GM21423 (cell line): ENCODE data around the gene RS1.

Experiments
- ATAC-seq: cut with Tn5 transposase; IDR thresholded peaks from one replicate; pipeline ENCODE4 v1.9.1; 2021; ENCODE audit warnings: mild to moderate bottlenecking, moderate library complexity; ENCODE audit not compliant: unreplicated experiment

RS1 gene

DNA sequence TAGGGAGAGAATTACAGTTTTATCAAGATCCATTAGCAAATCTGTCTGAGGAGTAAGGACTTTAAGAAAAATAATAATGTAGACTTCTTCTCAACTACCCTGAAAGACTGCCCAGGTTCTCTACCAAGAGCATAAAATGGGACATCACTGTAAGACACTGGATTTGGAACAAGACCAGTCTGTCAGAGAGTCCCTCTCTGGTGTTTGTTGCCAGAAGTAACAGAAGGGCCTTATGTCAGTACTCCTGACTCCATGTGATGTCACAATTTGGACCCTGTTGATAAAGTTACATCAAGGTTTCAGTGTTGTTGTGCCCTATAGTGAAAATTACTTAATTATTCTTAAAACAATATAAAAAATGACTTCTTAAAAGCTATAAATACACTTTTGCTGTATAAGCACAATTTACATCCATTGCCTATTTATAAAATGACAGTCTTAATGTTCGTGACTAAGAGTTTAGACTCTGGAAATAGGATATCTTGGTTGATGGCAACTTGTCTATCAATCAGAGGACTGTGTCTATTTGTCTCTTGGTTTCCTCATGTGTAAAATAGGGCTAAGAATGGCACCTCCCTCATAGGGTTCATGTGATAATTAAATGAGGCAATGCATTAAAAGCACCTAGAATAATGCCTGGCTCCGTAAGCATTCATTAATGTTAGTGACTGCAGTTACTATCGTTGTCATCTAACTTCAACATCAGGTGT lies 57.8 kb downstream of the RS1 start:
- ATAC-seq: no peak

DNA sequence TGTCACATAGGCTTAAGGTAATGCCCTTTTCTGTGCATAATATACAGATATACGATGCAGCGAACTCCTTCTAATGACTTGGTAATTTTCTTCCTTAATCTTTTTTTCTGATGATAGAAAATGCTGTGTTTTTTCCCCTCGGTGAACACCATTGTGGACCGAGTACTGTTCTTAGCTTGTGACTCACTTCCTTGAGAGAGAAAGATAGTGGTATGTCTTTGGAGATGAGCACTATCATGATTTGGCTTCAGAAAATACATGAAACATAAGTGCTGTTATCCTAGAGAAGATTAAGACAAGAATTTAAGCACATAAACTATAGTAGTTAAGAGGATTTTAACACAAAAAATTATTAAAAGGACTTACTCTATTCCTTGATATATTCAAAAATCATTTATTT lies 63.9 kb downstream of the RS1 start:
- no peak for ATAC-seq

DNA sequence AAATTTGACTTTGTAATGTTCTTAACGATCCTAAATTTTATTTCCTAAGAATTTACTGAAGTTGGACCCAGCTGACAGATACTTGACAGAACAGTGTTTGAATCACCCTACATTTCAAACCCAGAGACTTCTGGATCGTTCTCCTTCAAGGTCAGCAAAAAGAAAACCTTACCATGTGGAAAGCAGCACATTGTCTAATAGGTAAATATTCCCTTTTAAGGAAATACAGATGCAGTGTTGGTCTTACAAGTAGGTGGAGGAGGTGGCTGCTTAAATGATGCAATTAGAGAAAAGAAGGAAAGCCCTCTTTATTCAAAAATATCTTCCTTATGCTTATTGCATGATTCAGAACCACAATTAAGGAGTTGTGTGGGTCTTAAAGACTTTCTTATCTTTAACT lies 73.5 kb downstream of the RS1 start:
- no peak for ATAC-seq

DNA sequence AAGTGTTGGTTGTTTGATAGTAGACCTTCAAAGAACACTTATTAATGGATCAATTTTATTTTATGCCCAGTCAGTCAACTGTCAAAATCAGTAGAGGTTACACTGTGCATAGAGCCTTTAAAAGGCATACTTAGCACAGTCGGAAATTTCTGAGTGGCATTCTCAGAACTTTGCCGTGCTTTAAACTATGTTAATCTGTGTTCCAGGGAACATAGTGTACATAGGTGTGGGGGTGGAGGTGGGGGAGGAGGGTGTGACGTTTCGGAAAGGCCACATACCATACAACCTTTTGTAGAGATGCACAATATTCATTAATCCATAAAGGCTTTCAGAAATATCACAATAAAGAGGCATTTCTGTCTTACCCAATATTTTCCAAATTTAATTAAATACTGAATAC lies 75.8 kb downstream of the RS1 start:
- no peak for ATAC-seq

DNA sequence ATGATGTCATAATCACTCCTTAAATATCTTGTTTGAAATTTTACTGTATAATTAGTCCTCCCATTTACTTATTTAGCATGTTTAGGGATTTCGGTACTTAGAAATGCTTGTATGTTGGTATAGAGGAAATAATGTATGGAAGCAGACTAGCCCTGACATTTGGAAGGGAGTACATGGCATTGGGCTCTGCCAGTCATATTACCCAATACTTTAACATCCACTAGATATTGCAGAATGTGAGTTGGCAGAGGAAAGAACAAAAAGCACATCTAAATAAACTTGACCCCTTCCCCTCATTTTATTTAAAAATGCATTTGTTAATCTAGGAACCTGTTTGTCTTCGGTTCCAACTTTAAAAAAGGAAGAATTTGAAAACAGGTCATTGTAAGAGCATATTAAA lies 77.8 kb downstream of the RS1 start:
- no peak for ATAC-seq

DNA sequence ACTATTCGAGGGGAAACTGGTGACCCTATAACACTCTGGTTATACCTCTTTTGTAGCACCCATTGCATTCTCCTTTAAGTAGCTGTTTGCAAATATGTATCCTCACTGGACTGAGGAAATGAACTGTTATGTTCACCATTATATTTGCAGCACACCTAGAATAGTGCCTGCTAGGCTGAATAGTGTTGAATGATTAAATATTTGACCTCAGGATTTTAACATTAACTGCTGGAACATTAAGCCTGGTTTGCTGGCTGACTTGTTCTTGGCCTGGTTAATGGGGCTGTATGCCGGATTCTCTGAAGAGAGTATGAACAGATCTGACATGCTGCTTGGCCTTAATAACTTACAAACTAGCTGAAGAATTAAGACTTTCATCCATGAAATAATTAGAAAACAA lies 80.1 kb downstream of the RS1 start:
- ATAC-seq: no peak
